Omental fat pad (tissue), 4 donors: ENCODE measurements around the gene KRT86. TPM values are rescaled to one million over a fixed set of nuclear protein-coding genes. Genes with fewer than 3 reads are reported as not detected.

Source experiments
- ATAC-seq: fragments of 150-250 bp; one replicate; pipeline ENCODE4 v1.9.1; 2016; ENCODE audit warnings: mild to moderate bottlenecking, moderate library complexity; ENCODE audit not compliant: low FRiP score
- DNase-seq: peaks from one replicate; pipeline ENCODE4 v3.0.0-alpha.2; 2019; ENCODE audit warnings: low spot score
- total RNA-seq, 4 donors: library from RNA; depleted of rRNA; stranded (reverse); fragments of >200 nt; gene quantifications; one replicate each; pipeline ENCODE4 v1.1.0, GENCODE V29; 2016
- TF ChIP-seq, protein P1 (sequence below), 3 donors: fragments of 450-650 bp; IDR thresholded peaks; one replicate each; pipeline ENCODE4 v1.5.1; 2016 to 2017; ENCODE audit warnings: antibody characterized with exemption in 3 of 3, mild to moderate bottlenecking in 3 of 3, moderate library complexity in 2 of 3

KRT86 gene
- total RNA-seq, 4 donors from 2014 or later = 0.37 TPM; not detected in 3

DNA sequence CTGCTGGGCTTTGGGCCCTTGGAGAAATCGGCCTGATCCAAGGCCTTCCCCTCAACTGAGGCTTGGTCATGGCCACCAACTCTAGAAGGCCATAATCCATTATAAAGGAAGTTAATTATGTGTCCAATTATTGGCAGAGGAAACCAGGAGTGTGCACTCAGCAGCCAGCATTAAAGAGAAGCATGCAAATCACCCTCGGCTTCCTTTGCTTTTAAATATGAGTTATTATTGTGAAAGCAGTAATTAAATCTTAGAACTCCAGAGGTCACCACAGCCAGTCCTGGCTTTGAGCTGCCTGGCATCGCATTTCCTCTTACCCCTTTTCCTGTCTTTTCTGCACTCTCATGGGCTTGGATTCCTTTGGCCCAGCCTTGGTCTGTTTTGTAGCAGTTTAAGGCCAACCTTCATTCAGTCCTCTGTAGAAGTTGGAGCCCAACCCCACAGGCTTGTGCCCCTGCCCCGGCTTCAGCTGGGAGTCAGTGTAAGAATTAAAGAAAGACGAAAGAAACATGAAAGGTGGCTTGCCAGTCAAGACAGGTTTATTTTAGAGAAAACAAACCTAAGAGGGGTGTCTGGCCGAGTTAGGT, 14.7 kb upstream of the KRT86 start:
- DNase-seq (peak; percentile 9), ATAC-seq (no peak)
- TF ChIP-seq, protein P1, sequence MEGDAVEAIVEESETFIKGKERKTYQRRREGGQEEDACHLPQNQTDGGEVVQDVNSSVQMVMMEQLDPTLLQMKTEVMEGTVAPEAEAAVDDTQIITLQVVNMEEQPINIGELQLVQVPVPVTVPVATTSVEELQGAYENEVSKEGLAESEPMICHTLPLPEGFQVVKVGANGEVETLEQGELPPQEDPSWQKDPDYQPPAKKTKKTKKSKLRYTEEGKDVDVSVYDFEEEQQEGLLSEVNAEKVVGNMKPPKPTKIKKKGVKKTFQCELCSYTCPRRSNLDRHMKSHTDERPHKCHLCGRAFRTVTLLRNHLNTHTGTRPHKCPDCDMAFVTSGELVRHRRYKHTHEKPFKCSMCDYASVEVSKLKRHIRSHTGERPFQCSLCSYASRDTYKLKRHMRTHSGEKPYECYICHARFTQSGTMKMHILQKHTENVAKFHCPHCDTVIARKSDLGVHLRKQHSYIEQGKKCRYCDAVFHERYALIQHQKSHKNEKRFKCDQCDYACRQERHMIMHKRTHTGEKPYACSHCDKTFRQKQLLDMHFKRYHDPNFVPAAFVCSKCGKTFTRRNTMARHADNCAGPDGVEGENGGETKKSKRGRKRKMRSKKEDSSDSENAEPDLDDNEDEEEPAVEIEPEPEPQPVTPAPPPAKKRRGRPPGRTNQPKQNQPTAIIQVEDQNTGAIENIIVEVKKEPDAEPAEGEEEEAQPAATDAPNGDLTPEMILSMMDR (IDR thresholded peaks at IDR 0.05) = no peak

DNA sequence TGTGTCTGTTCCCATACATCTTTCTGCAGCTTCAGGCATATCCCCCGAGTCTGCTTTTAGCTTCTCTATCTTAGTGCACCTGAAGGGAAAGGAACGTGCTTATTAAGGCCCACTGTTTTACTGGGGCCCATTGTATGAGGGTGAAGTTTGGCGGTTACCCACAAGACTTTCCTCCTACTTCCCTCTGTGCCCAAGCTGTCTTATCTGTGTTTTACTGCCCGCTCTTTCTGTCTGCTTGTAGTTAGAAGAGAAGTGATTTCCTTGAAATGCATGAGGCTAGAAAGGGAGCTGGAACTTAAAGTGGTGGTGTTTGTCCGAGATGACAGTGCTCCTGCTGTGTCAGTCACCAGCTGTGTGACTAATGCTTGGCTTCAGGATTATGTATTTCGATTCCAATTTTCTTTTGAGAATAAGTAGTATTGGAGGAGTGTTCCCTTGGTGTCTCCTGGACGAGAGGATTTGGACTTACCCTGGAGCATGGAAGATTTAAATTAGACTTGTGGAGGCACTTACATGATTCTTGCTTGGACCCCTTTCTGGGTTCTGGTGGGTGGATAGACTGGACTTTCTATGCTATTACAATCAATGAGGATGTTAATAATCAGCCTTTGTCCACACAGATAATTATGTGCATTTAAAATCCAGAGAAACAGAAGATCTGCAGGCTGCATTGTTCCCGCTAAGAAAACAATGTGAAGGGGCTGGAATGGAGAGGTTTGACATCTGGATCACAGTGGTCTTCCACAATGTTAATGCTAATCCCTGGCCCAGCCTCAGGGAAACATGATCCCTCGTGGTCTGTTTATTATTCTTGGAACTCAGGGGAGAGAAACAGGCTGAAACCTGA, 13.9 kb upstream of the KRT86 start:
- TF ChIP-seq, protein P1 (IDR thresholded peaks at IDR 0.05) = no peak
- DNase-seq (no peak), ATAC-seq (no peak)

DNA sequence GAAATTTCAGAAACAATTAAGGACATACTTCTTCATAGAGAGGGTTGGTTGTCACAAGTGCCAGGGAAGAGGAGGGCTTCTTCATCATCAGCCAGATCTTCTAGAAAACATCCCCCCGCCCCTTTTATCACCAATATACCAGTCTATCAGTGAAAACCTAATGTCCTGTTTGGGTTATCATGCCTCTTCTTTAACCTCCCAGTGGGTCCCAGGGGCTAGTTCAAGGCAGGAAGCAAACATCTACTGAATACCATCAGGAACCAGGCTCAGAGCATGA, 13.3 kb upstream of the KRT86 start:
- DNase-seq = no peak
- ATAC-seq = no peak
- TF ChIP-seq, protein P1 (IDR thresholded peaks at IDR 0.05) = no peak

DNA sequence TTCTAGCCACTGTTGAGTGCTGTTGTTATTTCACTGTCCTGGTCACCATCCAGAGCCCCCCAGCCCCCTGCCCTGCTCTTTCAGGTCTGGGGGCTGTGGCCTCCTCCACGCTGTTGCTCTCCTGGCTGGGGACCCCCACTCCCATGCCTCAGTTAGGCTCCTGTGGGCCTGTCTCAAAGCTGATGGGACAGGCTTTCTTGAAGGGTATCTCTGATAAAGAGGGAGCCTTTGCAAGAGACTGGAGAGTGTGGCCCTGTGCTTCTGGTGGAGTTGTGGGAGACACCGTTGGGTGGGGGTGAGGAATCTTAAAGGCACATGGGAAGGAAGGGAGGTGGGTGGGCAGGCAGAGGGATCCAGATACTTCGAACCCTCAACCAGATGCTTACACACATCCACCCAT, 12.2 kb upstream of the KRT86 start:
- TF ChIP-seq, protein P1 (IDR thresholded peaks at IDR 0.05) = no peak
- ATAC-seq (no peak), DNase-seq (no peak)

DNA sequence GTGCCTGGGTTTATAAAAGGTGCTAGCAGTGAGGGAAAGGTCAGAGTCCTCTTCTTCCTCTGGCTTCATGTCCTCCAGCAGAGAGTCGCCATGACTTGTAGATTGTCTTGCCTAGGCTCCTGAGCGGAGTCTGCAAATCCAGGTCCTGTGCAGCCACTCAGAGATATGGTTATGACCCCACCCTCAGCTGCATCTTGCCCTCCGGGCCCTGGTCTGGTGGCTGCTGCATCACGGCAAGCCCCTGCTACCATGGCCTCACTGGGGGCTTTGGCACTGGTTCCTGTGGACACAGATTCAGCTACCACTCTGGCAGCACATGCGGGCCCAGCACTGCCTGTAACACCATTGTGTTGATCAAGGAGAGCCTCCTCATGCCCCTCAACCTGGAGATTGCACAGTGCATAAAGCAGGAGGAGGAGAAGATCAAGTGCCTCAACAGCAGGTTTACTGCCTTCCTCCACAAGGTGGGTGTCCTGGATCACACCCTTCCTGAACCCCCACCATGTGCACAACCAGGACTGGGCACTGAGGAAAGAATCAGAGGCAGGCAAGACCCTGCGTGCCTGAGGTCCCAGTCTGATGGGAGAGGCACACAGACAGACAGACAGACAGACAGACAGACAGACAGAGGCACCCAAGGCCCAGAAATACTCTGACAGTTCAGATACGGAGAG, 10.5 kb upstream of the KRT86 start:
- no peak for ATAC-seq
- TF ChIP-seq, protein P1 (IDR thresholded peaks at IDR 0.05) = no peak
- no peak for DNase-seq

DNA sequence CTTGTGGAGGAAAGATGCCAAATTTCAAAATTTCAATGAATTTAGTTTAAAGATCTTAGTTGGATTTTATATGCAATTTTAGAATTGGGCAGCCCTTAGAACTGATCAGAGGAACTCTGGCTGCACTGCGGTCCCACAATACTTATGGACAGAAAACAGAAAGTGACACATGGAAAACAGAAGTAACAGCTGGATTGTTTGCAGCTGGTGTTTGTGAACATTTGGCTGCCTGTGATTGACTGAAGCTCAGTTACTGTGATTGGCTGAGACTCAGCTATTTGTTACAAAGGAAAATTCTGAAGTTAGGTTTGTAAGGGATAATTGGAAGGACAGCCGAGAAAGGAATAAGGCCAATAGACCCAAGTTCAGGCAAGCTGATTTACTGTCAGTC, 10.0 kb upstream of the KRT86 start:
- DNase-seq (no peak), ATAC-seq (no peak)
- TF ChIP-seq, protein P1 (IDR thresholded peaks at IDR 0.05) = no peak
